Measurements from ENCODE around the gene SLC22A15. TPM values are rescaled to one million over a fixed set of nuclear protein-coding genes. Genes with fewer than 3 reads are reported as not detected.
"Not testable (repeated sequence)": the region's sequence is repeated elsewhere in the genome, so short reads cannot be mapped to it uniquely, and the experiment has no call there.

Gene SLC22A15
- total and polyA plus RNA-seq, 10 of the 15 experiments (the other 5 are each of a cell fraction or from before 2014, with no cell fraction given): 0.05 to 2.8 (median 0.13) TPM; not detected in 1

DNA sequence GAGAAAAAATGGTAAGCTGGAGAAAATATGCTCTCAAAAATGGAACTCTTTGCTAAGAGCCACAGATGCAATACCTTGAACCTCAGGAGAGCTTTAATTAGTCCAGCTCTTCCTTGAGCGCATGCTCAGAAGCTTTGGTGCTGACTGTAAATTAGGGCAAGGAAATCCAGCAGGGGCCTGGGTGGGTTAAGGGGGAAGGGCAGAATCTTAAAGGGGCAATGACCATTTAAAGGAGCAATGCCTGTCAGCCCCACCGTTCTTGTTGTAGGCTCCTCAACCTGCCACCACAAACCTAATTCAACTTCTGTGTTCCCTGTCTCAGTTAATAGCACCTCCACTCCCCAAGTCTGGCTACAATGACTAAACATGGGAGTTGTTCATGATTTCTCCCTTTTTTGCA lies 6.8 kb upstream of the SLC22A15 start:
- Histone ChIP-seq H3K27ac (ENCODE audit: control insufficient read depth, insufficient read depth) (no peak overlapping the region), H3K27me3 (replicated peaks in 1 of 2; ENCODE audit: control insufficient read depth in 2 of 2, insufficient read depth in 2 of 2, low read length in 1 of 2) (peaks cover 0 to 3% of the 10 kb centered on the region in 2 experiments; a peak in 1 of 4 replicates), H3K4me1 (ENCODE audit: control insufficient read depth, insufficient read depth, low read length) (no peaks in the 10 kb centered on the region), H4K20me1 (ENCODE audit: control insufficient read depth, insufficient read depth) (no peaks in the 10 kb centered on the region), H3K4me3 (no peak overlapping the region), H3K79me2 (ENCODE audit: control insufficient read depth, insufficient read depth, low read length) (no peaks in the 10 kb centered on the region), H2AFZ (ENCODE audit: control insufficient read depth, low read depth, low read length) (no peak overlapping the region), H3K9me3 (replicated peaks; ENCODE audit: control insufficient read depth, insufficient read depth, low read length) (no peaks in the 10 kb centered on the region), H3K36me3 (ENCODE audit: control insufficient read depth in 2 of 2, insufficient read depth in 2 of 2, low read length in 1 of 2) (no peaks in the 10 kb centered on the region), H3K9ac (ENCODE audit: control insufficient read depth, insufficient read depth, low read length) (no peak overlapping the region), H3K4me2 (ENCODE audit: control insufficient read depth, insufficient read depth) (no peak overlapping the region)
- no peak for DNase-seq (ENCODE audit: low read depth, low spot score)
- in situ Hi-C loops (cut with MboI) (no loop called here), intact Hi-C loops (cut with micrococcal nuclease; ENCODE audit: unreplicated experiment) (no loop called here)
- ATAC-seq: peak; percentile 65
- ChIA-PET CTCF (no interaction called here), RAD21 (ENCODE audit: unreplicated experiment) (no interaction called here), SMC1A (ENCODE audit: uncharacterized antibody, unreplicated experiment) (interaction anchor here (1.1 kb wide), 1 partner anchor 11 kb away, joined by 3 read pairs; no protein-coding TSS in a partner anchor), POLR2A (no interaction called here)
- no TSS peak for BruUV-seq (replicated peaks)
- TF ChIP-seq MYC (IDR thresholded peaks at IDR 0.05; ENCODE audit: insufficient read depth, insufficient read length, insufficient replicate concordance, low read length, severe bottlenecking) (no peak), SUZ12 (IDR thresholded peaks at IDR 0.05; ENCODE audit: unreplicated experiment) (no peak), ZNF207 (IDR thresholded peaks at IDR 0.05; ENCODE audit: borderline replicate concordance) (no peak), JUNB (IDR thresholded peaks at IDR 0.05) (no peak), ZNF622 (IDR thresholded peaks at IDR 0.05) (no peak), RELA (IDR thresholded peaks at IDR 0.05; ENCODE audit: borderline replicate concordance, partially characterized antibody) (no peak), CREM (IDR thresholded peaks at IDR 0.05; ENCODE audit: low read depth) (no peak), SUPT20H (IDR thresholded peaks at IDR 0.05; ENCODE audit: borderline replicate concordance, control insufficient read depth, low read depth, low read length) (no peak), TARDBP (IDR thresholded peaks at IDR 0.05; ENCODE audit: borderline replicate concordance) (no peak), BMI1 (IDR thresholded peaks at IDR 0.05; ENCODE audit: borderline replicate concordance) (no peak)
- TF ChIP-seq, protein P1, sequence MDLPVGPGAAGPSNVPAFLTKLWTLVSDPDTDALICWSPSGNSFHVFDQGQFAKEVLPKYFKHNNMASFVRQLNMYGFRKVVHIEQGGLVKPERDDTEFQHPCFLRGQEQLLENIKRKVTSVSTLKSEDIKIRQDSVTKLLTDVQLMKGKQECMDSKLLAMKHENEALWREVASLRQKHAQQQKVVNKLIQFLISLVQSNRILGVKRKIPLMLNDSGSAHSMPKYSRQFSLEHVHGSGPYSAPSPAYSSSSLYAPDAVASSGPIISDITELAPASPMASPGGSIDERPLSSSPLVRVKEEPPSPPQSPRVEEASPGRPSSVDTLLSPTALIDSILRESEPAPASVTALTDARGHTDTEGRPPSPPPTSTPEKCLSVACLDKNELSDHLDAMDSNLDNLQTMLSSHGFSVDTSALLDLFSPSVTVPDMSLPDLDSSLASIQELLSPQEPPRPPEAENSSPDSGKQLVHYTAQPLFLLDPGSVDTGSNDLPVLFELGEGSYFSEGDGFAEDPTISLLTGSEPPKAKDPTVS (IDR thresholded peaks at IDR 0.05; ENCODE audit: low read depth, low read length): no peak
- TF ChIP-seq, protein P2, sequence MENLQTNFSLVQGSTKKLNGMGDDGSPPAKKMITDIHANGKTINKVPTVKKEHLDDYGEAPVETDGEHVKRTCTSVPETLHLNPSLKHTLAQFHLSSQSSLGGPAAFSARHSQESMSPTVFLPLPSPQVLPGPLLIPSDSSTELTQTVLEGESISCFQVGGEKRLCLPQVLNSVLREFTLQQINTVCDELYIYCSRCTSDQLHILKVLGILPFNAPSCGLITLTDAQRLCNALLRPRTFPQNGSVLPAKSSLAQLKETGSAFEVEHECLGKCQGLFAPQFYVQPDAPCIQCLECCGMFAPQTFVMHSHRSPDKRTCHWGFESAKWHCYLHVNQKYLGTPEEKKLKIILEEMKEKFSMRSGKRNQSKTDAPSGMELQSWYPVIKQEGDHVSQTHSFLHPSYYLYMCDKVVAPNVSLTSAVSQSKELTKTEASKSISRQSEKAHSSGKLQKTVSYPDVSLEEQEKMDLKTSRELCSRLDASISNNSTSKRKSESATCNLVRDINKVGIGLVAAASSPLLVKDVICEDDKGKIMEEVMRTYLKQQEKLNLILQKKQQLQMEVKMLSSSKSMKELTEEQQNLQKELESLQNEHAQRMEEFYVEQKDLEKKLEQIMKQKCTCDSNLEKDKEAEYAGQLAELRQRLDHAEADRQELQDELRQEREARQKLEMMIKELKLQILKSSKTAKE (IDR thresholded peaks at IDR 0.05; ENCODE audit: low read depth, poor library complexity, severe bottlenecking): no peak
- TF ChIP-seq, protein P3, sequence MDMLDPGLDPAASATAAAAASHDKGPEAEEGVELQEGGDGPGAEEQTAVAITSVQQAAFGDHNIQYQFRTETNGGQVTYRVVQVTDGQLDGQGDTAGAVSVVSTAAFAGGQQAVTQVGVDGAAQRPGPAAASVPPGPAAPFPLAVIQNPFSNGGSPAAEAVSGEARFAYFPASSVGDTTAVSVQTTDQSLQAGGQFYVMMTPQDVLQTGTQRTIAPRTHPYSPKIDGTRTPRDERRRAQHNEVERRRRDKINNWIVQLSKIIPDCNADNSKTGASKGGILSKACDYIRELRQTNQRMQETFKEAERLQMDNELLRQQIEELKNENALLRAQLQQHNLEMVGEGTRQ (IDR thresholded peaks at IDR 0.05; ENCODE audit: borderline replicate concordance, low read depth, low read length): no peak
- FAIRE-seq: no peak
- 29% methylated on average over 2 of the region's 2 CpGs for WGBS (ENCODE audit: insufficient coverage, insufficient replicate concordance, low lambda C conversion rate, missing lambda C conversion rate)

GRCh38 chr1:115971778-115972177 lies 4.5 kb upstream of the SLC22A15 start:
- H3K4me3 ChIP-seq; in situ Hi-C loops (cut with MboI); H3K27me3 ChIP-seq (replicated peaks in 1 of 2; ENCODE audit: control insufficient read depth in 2 of 2, insufficient read depth in 2 of 2, low read length in 1 of 2); H3K4me2 ChIP-seq (ENCODE audit: control insufficient read depth, insufficient read depth); ATAC-seq; SMC1A ChIA-PET (ENCODE audit: uncharacterized antibody, unreplicated experiment); H3K79me2 ChIP-seq (ENCODE audit: control insufficient read depth, insufficient read depth, low read length); H3K36me3 ChIP-seq (ENCODE audit: control insufficient read depth in 2 of 2, insufficient read depth in 2 of 2, low read length in 1 of 2); POLR2A ChIA-PET; intact Hi-C loops (cut with micrococcal nuclease; ENCODE audit: unreplicated experiment); BruUV-seq (replicated peaks); H3K9ac ChIP-seq (ENCODE audit: control insufficient read depth, insufficient read depth, low read length); RAD21 ChIA-PET (ENCODE audit: unreplicated experiment); H4K20me1 ChIP-seq (ENCODE audit: control insufficient read depth, insufficient read depth); DNase-seq (ENCODE audit: low read depth, low spot score); FAIRE-seq; H2AFZ ChIP-seq (ENCODE audit: control insufficient read depth, low read depth, low read length); H3K4me1 ChIP-seq (ENCODE audit: control insufficient read depth, insufficient read depth, low read length); H3K9me3 ChIP-seq (replicated peaks; ENCODE audit: control insufficient read depth, insufficient read depth, low read length); H3K27ac ChIP-seq (ENCODE audit: control insufficient read depth, insufficient read depth): not testable (repeated sequence)
- CTCF ChIA-PET: interaction anchor here (0.6 to 3.0 kb wide), 4 partner anchors 9 to 1018 kb away, joined by 3 to 13 read pairs (median 3); no protein-coding TSS in a partner anchor
- 55% methylated on average over 7 of the region's 7 CpGs for WGBS (ENCODE audit: insufficient coverage, insufficient replicate concordance, low lambda C conversion rate, missing lambda C conversion rate)

All from GM12878 (cell line).